Neural progenitor cell (in vitro differentiated cells): ENCODE measurements around the gene SDCCAG8.

Experiments used
- CTCF ChIP-seq: fragments of 200-600 bp; sonication (generic); IDR thresholded peaks from 2 replicates; pipeline ENCODE4 v1.5.1; 2017; ENCODE audit warnings: antibody characterized with exemption, mild to moderate bottlenecking
- EZH2 ChIP-seq: fragments of 200-600 bp; sonication (generic); IDR thresholded peaks from 2 replicates; pipeline ENCODE4 v1.6.1; 2017; ENCODE audit warnings: antibody characterized with exemption, mild to moderate bottlenecking, moderate library complexity
- EZH2phosphoT487 ChIP-seq: fragments of 200-600 bp; sonication (generic); IDR thresholded peaks from 2 replicates; pipeline ENCODE4 v1.6.1; 2017; ENCODE audit warnings: antibody characterized with exemption

- TF ChIP-seq CTCF (no peak), EZH2 (no peak), EZH2phosphoT487 (no peak)
Observed at GRCh38 chr1:243457363-243457982, 201.6 kb downstream of the SDCCAG8 start.
